Activated gamma-delta T cell (primary cell): ENCODE data around the gene HS3ST1.
"Not testable (repeated sequence)": the region's sequence is repeated elsewhere in the genome, so short reads cannot be mapped to it uniquely, and the experiment has no call there.

ENCODE experiments used
- DNase-seq: peaks from one replicate; lab custom pipeline; 2025; lab: John Stamatoyannopoulos, UW

HS3ST1 gene

DNA sequence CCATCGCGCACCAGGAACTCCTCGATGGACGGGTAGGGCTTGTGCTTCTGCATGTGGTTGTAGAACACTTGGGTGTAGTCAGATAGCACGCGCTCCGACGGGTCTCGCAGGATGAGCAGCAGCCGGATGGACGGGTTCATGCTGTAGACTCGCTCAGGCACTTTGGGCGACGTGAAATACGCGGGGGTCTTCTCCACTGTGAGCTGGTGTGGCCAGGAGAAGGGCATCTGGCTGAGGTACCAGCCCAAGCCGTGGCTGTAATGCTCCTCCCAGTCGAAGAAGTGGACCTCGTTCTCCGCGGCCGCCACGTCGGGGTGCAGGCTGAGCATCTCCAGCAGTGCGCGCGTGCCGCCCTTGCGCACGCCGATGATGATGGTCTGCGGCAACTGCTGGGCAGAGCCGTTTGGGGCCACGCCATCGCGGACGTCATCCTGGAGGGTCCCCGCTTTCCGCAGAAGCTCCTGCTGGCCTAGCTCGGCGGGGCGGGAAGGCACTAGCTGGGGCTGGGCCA, 29.2 kb downstream of the HS3ST1 start:
- DNase-seq = no peak

DNA sequence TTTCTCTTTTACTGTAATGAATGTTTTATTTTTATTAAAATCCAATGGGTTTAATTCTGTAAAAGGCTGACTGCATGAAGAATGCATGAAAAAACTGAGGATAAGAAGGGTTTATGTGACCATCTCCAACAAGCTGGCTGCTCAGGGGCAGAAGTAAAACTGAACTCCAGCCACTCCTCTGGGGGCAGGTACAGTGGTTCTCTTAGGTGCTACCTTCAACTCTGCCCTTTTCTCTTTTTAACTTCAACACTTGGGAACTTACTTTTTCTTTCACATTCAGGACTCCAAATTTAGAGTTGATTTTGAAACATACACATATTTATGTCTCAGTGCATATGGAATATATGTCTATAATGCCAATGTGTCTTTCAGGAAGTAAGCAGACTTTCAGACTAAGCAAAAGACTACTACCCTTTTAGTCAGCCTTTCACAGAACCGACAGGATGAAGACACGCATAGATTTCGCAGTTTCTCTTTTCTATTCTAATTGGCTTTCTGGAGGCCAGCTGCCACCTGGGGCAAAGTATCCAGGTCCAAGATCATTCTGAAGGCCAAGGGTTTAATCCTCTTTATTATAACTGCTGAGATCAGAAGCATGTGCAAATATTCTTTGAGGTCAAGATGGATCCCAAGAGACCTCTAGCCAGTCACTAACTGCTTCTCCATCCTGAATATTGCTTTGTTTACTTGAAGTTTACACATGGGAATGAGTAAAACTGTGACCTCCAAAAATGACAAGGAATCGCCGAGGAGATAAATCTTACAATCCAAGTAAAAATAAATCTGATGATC, 30.7 kb downstream of the HS3ST1 start:
- no peak for DNase-seq

DNA sequence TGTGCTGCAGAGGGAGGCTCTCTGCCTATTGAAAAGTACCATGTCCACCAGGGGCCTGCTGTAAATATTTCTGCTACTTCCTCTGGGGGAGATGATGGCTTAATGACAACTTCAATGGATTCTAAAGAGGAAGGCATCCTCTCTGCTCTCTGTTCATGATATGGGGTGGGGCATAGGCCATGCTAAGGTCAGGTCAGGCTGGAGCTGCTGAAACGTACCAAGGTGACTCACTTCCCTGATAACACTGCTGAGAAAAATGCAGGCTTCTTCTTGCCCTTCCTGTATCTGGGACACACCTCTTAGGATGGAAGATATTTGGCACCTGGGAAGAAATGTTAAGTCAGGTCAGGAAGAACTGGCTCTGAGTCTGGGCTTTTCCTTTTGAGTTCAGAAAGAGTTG, 31.5 kb downstream of the HS3ST1 start:
- DNase-seq = no peak

DNA sequence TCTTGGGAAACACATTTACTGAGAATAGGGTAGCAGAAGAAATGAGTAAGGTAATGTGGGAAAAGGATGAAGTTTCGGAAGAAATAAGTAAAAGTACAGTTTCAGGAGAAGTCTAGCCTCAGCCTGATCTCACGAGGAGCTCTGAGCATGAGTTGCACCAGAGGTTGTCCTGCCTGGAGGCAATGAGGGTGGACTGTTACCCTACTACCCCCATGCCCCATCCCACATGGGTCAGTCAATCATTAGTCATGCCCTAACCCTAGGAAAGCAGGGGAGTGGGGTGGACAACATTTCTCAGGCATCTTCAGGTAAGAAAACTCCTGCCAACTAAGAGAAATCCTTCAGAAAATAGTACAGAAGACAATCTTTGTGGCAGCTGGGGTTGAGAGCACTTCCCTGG, 35.1 kb downstream of the HS3ST1 start:
- no peak for DNase-seq

DNA sequence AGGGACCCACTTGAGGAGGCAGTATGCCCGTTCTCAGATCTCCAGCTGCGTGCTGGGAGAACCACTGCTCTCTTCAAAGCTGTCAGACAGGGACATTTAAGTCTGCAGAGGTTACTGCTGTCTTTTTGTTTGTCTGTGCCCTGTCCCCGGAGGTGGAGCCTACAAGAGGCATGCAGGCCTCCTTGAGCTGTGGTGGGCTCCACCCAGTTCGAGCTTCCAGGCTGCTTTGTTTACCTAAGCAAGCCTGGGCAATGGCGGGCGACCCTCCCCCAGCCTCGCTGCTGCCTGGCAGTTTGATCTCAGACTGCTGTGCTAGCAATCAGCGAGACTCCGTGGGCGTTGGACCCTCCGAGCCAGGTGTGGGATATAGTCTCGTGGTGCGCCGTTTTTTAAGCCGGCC, 44.6 kb downstream of the HS3ST1 start:
- DNase-seq = not testable (repeated sequence)

DNA sequence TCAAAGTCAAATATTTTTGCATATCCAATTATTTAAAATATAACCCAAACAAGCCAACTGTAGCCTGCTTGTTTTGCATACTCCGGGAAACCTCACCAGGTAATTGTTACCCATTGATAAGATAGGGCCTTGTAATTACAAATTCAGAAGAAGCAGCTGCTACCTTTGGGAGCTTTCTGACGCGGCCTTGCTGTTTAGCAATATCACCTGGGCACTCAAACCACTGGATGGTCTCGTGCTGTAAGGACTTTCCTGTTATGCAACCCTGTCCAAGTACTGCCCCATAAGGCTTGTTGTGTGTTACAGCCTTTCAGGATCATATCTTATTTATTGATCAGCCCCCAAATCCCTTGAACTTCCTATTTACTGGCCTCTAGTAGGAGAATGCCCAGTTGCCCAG, 52.1 kb downstream of the HS3ST1 start:
- DNase-seq = no peak

DNA sequence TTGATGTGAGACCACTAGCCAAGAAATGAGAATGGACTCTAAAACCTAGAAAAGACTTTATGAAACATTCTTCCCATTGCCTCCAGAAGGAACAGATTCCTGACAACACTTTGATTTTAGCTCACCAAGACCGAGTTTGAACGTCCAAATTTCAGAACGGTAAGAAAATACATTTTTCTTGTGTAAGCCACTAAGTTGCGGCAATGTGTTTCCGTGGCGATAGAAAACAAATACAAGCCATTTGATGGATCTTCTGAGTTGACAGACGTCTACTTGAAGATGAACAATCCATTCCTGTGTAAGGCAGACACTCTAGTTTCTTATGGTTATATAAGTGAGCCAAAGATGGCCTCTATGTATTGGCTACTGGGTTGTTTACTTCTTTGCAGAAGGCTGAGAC, 52.5 kb downstream of the HS3ST1 start:
- no peak for DNase-seq

DNA sequence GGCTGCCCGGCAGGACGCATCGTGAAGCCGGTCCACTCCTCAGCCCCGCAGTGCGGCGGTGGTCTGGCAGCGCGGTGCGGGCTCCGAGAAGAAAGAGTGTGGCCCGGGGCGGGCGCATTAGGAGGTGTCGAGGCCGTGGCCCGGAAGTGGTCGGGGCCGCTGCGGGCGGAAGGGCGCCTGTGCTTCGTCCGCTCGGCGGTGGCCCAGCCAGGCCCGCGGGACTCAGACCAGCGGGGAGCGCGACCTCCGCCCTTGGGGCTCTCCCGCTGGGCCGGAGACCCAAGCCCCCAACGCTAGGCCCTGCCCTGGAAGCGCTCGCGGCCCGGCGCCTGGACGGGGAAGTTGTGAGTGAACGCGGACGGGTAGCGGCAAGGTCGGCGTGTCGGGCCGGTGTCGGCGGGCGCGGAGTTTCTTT, 60.0 kb downstream of the HS3ST1 start:
- no peak for DNase-seq

DNA sequence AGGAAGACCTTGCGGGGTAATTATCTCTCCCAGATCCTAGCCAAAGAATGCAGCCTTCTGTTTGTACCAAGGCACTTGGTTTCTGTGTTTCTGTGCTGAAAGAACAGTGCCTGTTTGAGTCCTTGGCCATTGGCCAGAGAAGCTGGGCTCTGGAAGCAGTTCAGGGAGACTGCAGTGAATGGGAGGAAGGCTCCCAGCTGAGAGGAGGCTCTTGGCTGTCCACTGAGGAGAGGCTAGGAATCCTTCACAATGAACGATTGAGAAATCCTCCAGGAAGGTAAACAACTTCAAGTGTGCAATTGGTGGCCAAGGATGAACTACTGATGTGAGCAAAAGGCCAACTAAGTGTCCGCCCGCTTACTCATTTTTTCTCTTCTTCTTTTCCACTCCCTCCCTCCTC, 61.3 kb downstream of the HS3ST1 start:
- DNase-seq = no peak

DNA sequence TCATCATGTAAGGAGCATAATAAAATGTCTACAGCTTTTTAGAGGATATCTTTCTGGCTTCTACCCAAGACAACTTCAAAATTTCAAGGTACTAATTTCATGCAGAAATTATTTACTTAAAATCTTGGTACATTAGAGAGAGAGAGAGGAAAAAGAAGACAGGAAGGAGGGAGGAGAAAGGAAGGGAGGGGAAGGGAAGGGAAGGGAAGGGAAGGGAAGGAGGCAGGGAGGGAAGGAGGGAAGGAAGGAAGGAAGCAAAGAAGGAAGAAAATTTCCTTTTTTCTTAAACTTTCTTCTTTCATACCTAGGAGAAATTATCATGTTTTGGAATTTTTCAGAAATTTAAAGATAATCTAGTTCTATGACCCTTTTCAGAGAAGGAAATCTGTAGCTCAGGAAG, 61.8 kb downstream of the HS3ST1 start:
- DNase-seq = no peak

DNA sequence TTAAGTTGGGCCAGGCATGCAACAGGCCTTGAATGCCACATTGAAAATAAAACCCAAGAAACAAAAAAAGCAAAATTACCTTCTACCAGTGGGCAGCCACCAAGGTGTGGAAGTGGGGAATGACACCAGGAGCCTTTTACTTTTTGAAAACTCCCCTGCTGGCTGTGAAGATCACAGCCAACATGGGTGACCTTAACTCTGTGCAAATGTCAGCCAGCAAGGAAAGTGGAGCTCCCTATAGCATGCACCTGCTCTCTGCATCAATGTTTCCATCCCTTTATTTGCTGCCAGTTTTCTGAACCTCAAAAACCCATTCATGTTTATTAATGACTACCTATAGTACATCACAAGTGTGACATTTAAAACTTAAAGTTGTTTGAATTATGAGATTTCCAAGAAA, 63.7 kb downstream of the HS3ST1 start:
- no peak for DNase-seq

DNA sequence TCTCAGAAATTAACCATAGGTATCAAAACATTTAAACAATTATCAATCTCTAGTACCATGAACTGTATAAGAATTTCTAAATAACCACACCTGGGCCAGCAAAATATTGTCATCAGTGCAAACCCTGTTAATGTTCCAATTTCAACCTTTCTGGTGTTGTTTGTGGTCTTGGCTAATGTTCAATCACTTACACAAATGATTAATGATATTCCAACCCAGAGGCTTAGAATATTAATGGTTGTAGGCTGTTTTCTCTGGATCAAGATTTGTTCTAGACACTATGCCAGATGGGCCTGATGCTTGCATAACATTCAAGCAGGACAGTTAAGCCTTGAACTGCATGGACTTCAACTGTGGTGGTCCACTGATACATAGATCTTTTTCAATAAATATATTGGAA, 69.1 kb downstream of the HS3ST1 start:
- no peak for DNase-seq

DNA sequence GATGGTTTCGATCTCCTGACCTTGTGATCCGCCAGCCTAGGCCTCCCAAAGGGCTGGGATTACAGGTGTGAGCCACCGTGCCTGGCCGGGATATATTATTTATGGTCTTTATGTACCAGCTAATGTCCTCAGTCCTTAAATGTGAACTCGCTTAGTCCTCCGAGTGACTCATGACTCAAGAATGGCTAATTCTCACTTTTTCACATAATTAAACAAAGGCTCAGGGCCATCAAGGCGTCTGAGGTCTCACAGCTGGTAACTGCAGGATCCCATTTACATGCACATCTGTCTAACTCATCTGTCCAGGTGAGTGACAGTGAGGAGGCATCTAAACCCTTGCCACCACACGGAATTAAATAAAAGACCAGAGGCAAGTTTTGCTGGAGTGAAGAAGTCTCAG, 73.5 kb downstream of the HS3ST1 start:
- no peak for DNase-seq

DNA sequence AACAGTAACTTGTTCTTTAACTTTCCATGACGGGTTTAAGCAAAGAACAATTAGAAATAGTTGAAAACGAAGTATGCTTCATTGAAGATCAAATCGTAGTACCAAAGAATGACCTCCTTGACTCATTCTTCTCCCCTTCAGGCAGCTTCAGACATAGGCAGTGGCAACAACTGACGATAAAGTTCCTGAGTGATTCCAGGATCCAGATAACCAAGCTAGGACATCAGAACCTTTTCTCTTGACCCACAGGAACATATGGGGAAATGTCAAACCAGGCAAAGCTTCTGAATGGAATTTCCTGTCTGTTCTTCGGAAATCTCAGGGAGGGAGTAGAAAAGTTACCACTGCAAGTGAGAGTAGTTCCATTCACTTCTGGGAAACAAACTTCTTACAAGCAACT, 74.2 kb downstream of the HS3ST1 start:
- DNase-seq = no peak

DNA sequence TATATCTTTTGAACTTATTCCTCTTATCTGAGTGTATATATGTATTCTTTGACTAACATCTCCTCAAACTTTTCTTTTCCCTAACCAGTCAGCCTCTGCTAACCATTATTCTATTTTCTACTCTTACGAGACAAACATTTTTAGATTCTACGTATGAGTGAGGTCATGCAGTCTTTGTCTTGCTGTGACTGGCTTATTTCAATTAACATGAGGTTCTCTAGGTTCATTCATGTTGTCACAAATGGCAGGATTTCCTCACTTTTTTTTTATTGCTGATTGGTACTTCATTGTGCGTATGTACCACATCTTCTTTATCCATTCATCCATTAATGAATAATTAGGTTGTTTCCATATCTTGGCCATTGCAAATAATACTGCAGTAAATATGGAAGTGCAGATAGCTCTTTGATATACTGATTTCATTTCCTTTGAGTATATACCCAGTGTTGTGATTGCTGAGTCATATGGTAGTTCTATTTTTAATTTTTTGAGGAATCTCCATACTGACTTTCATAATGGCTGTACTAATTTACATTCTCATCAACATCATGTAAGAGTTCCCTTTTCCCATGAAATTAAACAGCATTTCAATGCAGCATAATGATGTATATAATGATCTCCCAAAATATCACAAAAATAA, 80.1 kb downstream of the HS3ST1 start:
- DNase-seq = no peak

DNA sequence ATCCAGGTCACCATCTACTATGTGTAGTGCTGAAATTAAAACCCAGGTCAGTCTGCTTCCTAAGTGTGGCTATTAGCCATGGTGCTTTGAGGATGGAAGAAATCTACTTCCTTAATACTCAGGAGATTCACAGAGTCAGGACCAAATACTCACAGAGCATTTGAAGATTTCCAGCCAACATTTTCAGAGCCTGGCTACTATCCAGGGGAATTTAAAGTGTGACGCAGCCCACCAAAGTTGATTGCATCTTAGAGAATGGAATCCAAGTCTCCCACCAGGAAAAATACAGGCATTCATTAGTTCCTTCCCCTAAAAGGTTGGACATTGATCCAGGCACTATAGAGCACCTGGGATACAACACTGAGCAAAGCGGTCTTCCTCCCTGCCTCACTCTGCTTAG, 83.8 kb downstream of the HS3ST1 start:
- DNase-seq = no peak

DNA sequence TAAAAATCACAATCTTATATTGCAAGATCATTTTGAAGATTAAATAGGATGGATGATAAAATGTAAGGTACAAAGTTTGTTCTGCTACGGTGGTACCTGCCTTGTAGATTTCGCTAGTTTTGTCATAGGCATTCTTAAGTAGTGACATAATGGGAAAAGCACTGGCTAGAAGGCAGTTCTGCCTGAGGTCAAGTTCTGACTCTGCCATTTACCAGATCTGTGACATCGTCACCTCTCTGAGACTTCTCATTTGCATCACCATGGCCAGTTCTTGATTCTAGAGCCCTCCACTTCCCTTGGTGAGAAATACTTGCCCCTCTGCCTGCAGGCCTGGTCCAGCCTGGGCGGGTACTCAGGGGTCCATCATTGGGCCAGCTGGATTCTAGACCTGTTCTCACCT, 85.2 kb downstream of the HS3ST1 start:
- DNase-seq = no peak
